SK-MEL-5 (cell line): ENCODE data around the gene ATG9B. TPM values are rescaled to one million over a fixed set of nuclear protein-coding genes. Genes with fewer than 3 reads are reported as not detected.
"Not testable (repeated sequence)": the region's sequence is repeated elsewhere in the genome, so short reads cannot be mapped to it uniquely, and the experiment has no call there.

ENCODE experiments used
- DNase-seq: peaks from one replicate; pipeline ENCODE4 v3.0.0-alpha.2; 2016; ENCODE audit warnings: low read depth, low spot score
- in situ Hi-C: cut with HindIII; loops from 2 replicates; pipeline ENCODE4 v1.10.0; 2016; ENCODE audit warnings: low sequenced_read_pairs, high pct_unique_total_duplicates, low pct_unique_long_range_greater_than_20kb
- total RNA-seq: library from RNA; depleted of rRNA; stranded (reverse); fragments of >200 nt; shearing (Covaris generic); gene quantifications from 2 replicates; pipeline ENCODE4 v1.2.3, GENCODE V29; 2014

ATG9B gene
- total RNA-seq, 1 experiment from 2014 or later = 0.13 TPM

DNA sequence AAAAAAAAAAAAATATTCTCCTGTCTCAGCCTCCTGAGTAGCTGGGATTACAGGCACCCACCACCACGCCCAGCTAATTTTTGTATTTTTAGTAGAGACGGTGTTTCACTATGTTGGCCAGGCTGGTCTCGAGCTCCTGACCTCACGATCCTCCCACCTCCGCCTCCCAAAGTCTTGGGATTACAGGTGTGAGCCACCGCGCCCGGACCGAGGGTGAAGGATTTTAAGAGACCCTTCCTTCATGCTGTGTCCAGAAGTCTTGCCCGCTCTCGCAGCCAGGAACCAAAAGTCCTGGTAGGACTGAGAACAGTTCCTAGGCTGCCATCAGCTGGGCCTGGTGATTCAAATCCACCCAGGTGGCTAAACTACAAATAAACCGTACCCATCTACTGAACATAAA lies 12.7 kb downstream of the ATG9B start:
- in situ Hi-C loops, DNase-seq: not testable (repeated sequence)

DNA sequence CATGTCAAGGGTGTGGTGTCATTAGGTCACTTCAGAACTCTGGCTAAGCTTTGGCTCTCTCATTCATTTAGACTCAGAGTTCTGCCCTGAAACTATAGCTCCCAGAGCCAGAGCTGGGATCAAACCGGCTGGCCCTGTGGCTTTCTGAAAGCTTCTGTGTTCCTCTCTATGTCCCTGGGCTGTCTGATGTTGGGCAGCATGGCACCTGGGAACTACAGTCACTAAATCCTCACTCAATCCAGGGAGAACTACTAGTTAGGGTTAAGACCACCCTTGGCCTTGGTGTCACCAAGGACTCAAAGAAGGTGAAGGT lies 13.2 kb downstream of the ATG9B start:
- in situ Hi-C loops = no loop called here
- DNase-seq = no peak

DNA sequence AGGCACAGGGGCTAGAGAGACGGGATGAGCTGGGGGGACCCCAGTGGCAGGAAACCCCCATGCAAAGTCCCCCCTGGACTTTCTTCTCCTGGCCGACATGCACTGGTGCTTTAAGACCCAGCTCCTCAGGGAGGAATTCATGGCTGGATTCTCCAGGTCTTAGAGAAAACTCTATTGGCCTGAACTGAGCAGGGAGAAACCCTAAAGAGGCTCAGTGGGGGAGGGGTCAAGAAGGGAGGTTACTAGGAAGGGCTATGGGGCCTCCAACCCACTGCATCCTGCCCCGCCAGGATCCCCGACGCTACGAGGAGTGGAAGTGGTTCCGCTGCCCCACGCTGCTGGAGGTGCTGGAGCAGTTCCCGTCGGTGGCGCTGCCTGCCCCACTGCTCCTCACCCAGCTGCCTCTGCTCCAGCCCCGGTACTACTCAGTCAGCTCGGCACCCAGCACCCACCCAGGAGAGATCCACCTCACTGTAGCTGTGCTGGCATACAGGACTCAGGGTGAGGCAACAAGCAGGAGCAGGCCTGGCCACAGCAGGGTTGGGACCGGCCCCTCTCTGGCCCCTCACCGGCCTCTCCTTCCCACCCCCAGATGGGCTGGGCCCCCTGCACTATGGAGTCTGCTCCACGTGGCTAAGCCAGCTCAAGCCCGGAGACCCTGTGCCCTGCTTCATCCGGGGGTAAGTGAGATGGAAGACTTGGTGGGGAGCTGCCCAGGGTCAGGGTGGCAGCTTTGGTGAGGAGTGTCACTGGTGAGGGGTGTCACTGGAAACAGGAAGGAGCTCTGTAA lies 13.8 kb downstream of the ATG9B start:
- no peak for DNase-seq
- in situ Hi-C loops = no loop called here

DNA sequence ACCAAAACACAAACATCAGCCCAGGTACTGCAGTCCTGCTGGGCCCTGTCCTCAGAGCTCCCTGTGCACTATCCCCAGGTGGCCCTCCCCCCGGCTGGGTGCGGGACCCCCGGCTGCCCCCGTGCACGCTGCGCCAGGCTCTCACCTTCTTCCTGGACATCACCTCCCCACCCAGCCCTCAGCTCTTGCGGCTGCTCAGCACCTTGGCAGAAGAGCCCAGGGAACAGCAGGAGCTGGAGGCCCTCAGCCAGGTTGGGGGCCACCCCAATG lies 14.3 kb downstream of the ATG9B start:
- in situ Hi-C loops = no loop called here
- DNase-seq = no peak

DNA sequence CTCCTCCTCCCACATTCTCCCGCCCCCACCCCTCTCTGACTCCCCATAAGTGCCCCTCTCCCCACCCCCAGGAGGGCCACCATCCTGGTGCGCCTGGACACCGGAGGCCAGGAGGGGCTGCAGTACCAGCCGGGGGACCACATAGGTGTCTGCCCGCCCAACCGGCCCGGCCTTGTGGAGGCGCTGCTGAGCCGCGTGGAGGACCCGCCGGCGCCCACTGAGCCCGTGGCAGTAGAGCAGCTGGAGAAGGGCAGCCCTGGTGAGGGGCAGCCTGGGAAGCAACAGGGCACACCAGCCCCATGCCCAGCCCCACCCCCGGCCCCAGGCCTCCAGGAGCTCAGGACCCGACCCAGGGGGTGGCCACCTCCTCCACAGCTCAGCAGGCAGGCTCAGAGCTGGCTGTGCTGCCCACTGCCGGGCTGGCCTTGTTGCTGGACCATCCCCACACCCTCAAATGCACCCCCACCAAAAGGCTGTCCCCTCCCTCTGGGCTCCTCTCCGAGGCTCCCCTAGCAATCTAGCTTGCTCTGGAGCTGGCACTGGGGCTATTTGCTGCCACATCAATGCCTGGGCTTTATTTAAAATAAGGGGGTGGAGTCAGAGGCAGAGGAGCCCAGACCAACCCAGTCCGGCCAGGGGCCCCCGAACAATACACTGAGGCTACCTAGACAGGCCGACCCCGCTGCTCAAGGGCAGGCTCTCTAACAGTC lies 14.8 kb downstream of the ATG9B start:
- no peak for DNase-seq
- in situ Hi-C loops = no loop called here

DNA sequence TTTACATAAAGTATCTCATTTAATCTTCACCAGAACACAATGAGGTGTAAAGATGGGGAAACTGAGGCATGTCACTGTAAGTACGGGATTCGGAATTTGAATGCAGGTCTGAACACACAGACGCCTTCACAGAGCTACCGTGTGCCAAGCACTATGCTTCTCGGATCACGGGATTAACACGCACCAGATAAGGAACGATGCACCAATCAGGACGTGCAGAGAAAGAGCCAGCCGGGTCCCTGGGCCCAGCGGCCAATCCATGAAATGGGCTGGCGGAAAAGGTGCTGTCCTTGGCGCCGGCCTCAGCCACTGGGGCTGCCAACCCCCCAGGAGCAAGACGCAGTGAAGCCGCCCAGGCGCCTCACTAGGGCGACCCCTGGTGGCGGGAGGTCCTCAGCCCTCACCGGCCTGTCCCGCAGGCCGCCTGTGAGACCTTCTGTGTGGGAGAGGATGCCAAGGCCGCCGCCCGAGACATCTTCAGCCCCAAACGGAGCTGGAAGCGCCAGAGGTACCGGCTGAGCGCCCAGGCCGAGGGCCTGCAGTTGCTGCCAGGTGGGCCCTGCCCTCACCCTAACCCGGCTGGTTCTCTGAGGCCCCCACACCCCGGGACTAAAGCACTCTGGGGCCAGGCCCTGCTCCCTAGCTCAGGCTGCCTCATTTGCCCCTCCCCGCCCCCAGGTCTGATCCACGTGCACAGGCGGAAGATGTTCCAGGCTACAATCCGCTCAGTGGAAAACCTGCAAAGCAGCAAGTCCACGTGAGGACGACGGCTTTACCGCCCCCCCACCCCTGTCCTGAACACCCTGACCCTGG lies 15.6 kb downstream of the ATG9B start:
- in situ Hi-C loops = no loop called here
- DNase-seq = no peak

DNA sequence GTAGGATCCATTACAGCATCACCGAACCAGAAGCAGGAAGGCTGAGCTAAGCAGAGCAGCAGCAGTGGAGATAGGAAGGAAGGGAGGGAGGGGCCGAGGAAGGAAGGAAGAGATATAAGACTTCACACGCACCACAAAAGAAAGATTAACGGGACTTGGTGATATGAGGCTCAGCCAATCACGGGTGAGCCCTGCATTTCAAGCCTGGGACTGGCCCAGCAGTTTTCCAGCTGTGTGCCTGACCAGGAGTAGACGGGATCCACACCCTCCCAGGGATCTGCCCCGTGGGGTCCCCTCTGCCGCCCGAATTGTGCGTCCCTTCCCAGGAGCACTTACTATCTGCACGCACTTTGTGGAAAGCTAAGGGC lies 16.2 kb downstream of the ATG9B start:
- DNase-seq = no peak
- in situ Hi-C loops = no loop called here

DNA sequence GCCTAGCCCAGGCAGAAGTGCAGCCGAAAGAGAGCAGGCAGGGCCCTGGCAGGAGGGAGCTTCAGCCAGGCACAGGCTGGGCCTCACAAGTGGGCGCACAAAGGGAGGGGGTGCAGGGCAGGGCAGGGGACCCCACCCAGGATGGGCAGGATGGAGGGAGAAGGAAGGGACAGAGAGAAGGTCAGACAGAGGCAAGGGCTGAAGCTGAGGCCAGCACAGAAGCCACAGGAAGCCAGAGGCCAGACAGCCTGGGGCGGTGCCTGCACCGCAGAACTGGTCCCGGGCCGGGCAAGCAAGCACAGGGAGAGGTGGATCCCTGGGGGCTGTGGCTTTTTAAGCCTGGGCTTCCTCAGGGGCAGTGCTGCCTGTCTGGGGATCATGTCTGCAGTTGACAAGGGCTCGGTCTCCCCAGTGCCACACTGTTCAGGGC lies 16.8 kb downstream of the ATG9B start:
- no peak for DNase-seq
- in situ Hi-C loops = no loop called here

DNA sequence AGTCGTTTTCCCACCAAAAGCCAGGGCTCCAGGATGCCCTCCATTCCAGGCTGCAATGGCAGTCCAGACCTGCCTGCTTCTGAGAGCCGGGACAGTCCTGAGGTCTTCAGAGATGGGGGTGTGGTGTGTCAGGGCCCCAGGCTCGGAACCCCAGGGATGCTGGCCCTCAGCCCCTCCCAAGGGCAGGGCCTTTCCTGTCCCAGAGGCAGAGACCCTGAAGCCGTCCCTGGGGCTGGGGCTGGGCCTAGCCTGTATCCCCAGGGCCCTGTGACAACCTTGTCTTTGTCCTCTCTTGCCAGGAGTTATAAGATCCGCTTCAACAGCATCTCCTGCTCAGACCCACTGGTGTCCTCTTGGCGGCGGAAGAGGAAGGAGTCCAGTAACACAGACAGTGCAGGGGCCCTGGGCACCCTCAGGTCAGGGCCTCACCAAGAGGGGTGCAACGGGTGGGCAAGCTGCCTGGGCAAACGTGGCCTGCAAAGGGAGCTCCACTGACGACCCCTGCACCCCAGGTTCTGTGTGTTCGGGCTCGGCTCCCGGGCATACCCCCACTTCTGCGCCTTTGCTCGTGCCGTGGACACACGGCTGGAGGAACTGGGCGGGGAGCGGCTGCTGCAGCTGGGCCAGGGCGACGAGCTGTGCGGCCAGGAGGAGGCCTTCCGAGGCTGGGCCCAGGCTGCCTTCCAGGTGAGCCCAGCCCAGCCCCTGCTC lies 17.5 kb downstream of the ATG9B start:
- no peak for DNase-seq

DNA sequence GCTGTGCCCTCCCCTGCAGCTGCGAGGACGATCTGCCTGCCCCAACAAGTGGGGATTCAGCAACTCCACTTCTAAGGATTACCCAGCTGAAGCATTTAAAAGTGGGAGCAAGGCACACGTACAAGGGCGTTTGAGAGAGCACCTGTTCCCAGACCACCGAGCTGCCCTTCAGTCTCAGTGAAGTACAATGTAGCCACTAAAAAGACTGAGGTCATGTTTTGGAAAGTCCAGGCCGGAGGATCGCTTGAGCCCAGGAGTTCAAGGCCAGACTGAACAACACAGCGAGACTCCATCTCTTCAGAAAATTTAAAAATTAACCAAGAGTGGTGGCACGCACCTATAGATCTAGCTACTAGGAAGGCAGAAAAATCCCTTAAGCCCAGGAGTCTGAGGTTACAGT lies 18.7 kb downstream of the ATG9B start:
- in situ Hi-C loops = no loop called here
- no peak for DNase-seq

More for the DNA sequence above, 17.5 kb downstream of the ATG9B start:
- in situ Hi-C loops = no loop called here

DNA sequence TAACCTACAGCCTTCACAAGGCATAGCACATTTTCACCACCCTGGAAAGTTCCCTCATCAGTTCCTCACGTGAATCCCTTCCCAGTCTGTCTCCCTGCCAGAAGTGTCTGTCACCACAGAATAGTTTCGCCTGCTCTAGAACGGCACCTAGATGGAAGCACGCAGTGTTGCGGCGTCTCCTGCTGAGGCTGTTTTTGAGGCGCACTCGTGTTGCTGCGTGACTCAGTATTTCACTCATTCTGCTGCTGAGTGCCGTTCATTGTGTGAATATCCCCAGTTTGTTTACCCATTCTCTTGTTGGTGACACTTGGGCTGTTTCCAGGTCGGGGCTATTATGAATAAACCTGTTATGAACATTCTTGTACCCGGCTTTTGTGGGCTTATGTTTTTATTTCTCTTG lies 20.7 kb downstream of the ATG9B start:
- in situ Hi-C loops = no loop called here
- no peak for DNase-seq

DNA sequence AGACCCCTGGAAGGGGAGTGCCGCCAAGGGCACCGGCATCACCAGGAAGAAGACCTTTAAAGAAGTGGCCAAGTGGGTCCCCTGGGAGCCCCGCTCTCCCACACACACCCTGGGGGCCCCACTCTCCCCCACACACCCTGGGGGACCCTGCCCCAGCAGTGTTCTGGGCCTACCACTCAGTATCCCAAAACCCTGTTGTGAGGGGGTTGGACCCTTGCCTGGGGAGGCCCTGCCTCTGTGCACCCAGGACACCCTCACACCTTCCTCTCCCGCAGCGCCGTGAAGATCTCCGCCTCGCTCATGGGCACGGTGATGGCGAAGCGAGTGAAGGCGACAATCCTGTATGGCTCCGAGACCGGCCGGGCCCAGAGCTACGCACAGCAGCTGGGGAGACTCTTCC lies 22.7 kb downstream of the ATG9B start:
- in situ Hi-C loops = no loop called here
- DNase-seq = no peak

DNA sequence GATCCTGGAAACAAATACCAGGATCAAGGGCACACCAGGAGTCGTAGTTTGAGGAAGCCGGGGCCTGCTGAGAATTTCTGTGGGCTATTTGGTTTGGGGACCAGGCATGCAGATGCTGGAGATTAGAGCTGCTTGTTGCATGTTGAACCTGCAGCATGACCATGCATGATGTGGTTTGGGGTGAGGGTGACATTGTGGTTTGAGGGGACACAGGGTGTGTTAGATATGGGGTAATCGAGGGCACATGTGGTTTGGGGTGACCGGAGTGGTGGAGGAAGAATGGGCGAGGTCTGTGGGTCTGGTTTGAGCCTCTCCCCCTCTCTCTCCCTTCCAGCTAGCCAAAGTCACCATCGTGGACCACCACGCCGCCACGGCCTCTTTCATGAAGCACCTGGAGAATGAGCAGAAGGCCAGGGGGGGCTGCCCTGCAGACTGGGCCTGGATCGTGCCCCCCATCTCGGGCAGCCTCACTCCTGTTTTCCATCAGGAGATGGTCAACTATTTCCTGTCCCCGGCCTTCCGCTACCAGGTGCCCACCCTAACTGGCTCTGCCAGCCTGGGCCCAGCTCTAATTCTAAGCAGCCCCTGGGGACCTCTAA lies 23.3 kb downstream of the ATG9B start:
- in situ Hi-C loops = no loop called here
- DNase-seq = no peak

DNA sequence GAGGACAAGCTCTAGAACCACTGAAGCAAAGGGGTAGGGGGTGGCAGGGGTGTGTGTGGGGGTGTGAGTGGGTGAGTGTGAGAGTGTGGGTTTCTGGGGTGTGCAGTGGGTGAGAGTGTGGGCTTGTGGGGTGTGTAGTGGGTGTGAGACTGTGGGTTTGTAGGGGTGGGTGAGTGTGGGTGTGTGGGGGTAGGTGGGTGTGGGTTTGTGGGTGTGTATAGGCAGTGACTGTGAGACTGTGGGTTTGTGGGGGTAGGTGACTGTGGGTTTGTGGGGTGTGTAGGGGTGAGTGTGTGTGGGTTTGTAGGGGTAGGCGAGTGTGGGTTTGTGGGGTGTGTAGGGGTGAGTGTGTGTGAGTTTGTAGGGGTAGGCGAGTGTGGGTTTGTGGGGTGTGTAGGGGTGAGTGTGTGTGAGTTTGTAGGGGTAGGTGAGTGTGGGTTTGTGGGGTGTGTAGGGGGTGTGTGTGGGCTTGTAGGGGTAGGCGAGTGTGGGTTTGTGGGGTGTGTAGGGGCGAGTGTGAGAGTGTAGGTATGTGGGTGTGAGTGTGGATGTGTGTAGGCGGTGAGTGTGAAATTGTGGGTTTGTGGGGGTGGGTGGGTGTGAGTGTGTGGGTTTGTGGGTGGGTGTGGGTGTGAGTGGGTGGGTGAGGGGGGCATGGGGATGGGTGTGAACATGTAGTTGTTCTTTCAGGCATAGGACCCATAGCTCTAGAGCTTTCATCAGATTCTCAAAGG lies 24.6 kb downstream of the ATG9B start:
- in situ Hi-C loops = no loop called here
- no peak for DNase-seq

DNA sequence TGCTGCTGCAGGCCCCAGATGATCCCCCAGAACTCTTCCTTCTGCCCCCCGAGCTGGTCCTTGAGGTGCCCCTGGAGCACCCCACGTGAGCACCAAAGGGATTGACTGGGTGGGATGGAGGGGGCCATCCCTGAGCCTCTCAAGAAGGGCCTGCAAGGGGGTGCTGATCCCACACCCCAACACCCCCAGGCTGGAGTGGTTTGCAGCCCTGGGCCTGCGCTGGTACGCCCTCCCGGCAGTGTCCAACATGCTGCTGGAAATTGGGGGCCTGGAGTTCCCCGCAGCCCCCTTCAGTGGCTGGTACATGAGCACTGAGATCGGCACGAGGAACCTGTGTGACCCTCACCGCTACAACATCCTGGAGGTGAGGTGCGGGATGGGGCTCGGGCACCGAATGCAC lies 25.3 kb downstream of the ATG9B start:
- DNase-seq = no peak
- in situ Hi-C loops = no loop called here

DNA sequence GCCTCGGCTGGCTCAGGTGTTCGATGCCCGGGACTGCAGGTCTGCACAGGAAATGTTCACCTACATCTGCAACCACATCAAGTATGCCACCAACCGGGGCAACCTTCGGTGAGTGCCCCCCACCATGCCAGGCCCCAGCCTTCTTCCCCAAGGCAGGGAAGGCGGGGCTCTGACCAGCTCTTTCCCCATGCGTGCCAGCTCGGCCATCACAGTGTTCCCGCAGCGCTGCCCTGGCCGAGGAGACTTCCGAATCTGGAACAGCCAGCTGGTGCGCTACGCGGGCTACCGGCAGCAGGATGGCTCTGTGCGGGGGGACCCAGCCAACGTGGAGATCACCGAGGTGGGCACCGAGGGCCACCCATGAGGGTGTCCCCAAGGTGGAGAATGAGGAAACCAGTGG lies 26.0 kb downstream of the ATG9B start:
- no peak for DNase-seq
- in situ Hi-C loops = no loop called here

DNA sequence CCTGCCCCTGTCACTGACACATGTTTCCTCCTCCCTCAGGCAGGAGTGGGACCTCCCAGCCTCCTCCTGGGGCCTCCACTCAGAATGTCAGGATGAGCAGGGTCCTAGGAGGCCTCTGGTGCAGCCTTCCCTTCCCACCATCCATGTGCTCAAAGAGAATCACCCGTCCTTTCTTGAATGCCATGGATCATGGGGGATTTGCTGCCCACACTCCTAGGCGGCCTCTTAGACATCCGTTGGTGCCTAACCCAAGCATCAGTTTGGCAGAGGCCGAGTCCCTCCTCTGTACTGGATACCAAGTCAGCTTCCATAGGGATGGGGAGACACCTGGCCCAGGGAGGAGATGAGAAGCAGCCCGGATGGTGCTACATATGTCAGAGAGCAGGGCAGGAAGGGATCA lies 26.5 kb downstream of the ATG9B start:
- in situ Hi-C loops = no loop called here
- DNase-seq = no peak
